IPS-NIHi11 (cell line): ENCODE results near the gene PPP4R4.

ENCODE experiments used
- DNase-seq: peaks from one replicate; pipeline ENCODE4 v3.0.0; 2012; ENCODE audit warnings: mixed read lengths, low spot score

Gene PPP4R4, protein sequence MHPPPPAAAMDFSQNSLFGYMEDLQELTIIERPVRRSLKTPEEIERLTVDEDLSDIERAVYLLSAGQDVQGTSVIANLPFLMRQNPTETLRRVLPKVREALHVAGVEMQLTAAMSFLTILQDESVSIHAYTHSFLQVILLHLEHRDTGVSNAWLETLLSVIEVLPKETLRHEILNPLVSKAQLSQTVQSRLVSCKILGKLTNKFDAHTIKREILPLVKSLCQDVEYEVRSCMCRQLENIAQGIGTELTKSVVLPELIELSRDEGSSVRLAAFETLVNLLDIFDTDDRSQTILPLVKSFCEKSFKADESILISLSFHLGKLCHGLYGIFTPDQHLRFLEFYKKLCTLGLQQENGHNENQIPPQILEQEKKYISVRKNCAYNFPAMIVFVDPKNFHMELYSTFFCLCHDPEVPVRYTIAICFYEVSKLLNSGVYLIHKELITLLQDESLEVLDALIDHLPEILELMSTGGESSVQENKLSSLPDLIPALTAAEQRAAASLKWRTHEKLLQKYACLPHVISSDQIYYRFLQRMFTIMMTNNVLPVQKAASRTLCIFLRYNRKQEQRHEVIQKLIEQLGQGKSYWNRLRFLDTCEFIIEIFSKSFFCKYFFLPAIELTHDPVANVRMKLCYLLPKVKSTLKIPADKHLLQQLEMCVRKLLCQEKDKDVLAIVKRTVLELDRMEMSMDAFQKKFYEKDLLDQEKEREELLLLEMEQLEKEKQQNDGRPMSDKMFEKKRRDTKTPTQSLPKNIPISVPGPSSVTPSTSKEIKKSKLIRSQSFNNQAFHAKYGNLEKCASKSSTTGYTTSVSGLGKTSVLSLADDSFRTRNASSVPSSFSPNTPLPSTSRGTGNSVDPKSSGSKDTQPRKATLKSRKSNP

DNA sequence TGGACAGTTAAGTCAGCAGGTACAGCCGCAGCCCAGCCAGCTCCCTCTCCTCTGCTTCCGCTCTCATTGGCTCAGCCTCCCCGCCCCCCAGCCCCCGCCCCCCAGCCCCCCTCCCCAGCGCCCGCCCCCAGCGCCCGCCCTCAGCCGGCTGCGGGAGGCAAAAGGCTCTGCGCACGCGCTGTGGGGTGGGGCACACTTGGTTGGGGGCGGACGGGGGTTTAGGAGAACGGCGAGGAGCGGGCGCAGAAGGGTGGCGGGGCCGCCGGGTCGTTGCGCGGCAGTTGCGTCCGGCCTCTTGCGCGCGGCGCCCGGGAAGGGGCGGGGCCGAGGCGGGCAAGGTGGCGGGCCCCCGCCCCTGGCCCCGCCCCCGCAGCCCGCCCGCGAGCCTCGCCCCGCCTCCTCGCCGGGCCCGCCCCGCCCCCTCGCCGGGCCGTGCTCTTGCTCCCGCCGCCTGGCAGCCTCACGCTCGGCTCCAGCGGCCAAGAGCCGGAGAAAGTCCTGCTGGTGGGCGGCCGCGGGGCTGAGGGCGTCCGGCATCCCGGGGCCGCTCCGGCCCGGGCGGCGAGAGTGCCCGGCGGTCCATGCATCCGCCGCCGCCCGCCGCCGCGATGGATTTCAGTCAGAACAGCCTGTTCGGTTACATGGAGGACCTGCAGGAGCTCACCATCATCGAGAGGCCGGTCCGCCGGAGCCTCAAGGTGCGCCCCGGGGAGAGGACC, at the start of gene PPP4R4:
Gene PPP4R4, plus strand, starts transcription at position 438 of the 719 bp plus-strand sequence. Its CDS starts 144 bp downstream, at position 582.
- DNase-seq = peak; percentile 94

- no peak for DNase-seq
Observed at GRCh38 chr14:94124582-94125377, 49.3 kb upstream of the PPP4R4 start.

DNA sequence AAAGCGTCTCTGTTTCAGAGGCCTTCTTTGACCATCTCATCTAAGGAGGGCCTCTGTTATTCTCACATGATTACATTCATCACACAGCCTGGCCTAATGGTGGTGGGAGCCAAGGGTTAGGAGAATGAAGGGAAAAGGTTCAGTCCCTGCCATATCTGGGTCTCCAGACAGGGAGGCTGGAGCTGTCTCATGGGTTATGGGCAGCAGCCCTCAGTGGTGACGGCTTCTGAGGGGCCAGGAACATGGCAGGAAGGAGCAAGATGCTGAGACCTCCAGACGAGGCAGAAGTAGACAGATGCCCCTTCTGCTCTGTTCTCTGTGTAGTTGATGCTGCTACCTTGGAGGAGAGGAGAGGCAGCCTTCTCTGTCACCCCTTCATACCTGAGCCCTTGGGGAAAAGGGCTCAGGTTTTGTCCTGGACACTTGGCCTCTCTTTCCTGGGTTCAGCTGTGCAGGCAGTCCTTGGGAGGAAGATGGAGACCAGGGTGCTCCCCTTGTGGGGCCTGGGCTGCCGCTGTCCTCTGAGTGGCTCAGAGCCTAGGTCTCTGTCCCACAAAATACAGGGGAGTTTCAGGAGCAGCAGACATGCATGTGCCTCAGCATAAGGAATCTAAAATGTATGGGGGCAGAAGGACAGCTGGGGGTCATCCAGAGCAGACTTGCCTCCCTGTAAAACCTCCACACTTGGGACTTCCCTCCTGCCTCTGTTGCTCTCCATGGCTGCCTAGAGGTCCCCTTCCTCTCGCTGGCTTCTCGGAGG, 48.3 kb upstream of the PPP4R4 start:
- no peak for DNase-seq

GRCh38 chr14:94126419-94126677, 47.8 kb upstream of the PPP4R4 start:
- no peak for DNase-seq

DNA sequence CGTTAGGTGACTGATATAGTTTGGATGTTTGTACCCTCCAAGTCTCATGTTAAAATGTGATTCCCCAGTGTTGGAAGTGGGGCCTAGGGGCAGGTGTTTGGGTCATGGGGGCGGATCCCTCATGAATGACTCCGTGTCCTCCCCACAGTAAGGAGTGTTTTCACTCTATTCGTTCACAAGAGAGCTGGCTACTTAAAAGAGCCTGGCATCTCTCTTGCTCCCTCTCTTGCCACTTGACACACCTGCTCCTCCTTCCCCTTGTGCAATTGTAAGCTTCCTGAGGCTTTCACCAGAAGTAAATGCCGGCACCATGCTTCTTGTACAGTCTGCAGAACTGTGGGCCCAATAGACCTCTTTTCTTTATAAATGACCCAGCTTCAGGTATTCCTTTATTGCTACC, 47.3 kb upstream of the PPP4R4 start:
- no peak for DNase-seq

- DNase-seq = no peak
Observed at GRCh38 chr14:94127330-94127729, 46.8 kb upstream of the PPP4R4 start.

DNA sequence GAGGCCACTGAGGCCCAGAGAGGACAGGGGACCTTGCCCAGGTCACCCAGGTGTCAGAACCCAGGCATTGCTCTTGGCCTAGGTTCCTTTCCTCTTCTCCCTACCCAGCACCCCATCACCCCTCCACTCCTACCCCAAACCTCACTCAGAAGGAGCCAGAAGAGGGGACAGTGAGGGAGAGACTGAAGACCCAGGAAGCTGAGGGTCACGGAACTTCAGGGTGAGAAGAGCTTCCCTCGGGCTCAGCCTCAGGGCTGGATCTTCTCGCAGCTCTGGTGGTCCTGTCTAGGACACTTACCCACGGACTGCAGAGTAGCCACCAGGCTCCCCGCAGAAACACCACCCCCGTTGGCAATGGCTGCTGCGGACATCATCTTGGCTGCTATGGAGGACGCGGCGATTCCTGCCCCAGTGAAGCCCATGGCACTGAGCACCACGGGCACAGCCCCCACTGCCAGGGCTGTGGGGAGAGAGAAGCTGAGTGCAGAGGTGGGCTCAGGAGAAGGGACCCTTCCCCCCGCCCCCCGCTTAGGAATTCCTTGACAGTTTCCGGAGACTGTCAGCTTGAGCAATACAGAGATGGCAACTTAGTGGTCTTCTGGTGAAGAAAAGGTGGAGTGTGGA, 45.8 kb upstream of the PPP4R4 start:
- DNase-seq = no peak

GRCh38 chr14:94129111-94129757, 44.9 kb upstream of the PPP4R4 start, which contains the start of gene IFI27L2:
IFI27L2 (minus strand) TSS chr14:94129604; CDS start chr14:94129564, 40 bp downstream.
- peak; percentile 92 for DNase-seq

DNA sequence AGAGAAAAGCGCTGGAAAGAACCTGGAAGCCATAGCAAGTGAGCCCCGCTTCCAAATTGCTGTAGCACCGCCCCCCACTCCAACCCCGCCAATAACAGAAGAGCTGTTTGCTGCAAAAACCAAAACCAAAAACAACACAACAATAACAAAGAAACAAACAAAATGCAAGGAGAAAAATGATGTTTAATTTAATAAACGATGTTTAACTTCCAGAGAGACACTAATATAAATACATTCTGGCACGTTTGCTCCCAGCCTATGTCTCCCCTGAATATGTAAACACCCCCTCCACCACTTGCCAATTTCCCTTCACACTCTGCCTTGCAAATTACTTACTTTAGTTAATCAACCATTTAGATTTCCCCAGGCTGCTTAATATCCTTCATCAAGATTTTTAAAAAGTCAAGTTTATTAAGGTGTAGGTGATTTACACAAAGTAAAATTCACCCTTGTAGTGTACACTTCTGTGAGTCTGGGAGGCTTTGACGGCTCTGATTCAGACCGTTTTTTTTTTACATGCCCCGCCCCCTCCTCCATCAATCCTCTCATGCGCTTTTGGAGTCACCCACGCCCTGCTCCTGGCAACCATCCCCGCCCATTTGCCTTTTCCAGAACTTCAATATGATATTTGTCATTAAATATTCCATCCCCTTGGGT, 44.2 kb upstream of the PPP4R4 start:
- DNase-seq = peak; percentile 55

GRCh38 chr14:94132285-94132887, 41.7 kb upstream of the PPP4R4 start:
- peak; percentile 48 for DNase-seq

DNA sequence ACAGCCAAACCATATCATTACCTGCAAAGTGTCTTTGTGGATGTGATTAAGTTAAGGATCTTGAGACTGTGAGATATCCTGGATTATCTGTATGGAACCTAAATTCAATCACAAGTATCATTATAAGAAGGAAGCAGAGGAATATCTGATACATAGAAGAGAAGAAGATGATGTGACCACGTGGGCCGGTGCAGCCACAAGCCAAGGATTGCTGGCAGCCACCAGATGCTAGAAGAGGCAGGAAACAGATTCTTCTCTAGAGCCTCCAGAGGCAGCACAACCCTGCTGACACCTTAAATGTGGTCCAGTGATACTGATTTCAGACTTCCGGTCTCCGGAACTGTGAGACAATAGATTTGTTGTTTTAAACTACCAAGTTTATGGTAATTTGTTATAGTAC, 38.6 kb upstream of the PPP4R4 start:
- no peak for DNase-seq

DNA sequence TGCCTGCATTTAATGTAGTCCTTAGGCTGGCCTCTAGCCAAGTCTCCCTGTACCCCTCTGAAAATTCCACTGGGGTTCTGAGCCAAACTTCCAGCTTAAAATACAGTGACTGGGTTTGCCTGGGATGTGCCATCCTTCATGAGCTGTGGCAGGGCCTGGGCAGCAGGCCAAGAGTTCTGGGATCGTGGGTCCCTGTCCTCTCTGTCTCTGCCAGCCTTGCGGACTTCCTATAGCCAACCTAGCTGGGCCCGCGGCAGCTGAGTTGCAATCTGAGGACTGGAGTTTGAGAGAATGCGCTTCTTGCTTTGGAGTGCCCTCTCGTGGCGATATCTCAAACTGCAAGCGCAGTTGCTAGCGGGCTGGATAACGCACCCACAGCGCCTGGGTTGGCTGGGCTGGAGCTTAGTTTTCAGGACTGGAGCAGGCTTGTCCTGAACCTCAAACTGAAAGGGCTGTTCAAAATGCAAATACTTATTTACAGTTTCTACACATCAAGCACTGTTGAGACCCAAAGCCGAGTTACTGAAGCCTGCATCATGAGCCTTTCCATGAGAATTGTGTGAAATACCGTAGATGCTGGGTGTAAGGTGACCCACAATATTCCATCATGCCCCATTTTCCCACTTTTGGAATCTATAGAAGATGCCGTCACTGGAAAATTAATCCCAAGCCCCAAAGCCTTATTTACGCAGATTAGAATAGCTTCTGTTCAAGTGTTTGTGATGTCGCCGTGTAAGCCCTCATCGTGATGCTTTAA, 37.4 kb upstream of the PPP4R4 start:
- DNase-seq = peak; percentile 80

DNA sequence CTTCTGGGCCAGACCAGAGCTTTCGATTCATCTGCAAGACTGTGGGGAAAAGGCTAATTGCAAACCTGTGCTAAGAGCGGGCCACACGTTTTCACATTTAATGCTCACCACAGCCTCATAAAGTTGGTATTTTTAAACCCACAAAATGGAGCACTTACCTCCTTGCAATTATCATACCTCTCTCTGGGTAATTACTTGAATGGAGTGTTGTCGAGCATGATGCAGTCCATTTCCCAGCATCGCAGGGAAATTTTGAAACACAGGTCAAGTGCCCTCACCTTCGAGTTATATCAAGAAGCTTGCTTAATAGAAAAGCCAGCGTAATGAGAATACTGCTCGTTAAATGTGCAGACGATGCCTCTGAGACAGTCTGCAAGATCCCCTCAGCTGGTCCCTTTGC, 35.9 kb upstream of the PPP4R4 start:
- no peak for DNase-seq

DNA sequence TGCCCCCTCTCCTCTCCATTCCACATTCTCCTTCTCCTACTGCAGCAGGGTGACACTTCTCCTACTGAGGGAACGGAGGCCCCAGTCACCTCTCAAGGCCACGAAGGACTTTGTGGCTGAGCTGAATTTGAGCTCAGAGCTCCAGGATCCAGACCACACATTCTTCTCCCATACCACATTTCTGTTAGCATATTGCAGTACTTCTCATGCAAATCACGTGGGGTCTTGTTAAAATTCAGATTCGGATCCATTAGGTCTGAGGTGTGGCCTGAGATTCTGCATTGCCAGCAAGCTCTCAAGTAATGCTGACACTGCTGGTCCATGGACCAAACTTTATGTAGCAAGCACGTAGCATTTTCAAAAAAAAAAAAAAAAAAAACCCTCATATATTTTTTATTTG, 35.1 kb upstream of the PPP4R4 start:
- no peak for DNase-seq

DNA sequence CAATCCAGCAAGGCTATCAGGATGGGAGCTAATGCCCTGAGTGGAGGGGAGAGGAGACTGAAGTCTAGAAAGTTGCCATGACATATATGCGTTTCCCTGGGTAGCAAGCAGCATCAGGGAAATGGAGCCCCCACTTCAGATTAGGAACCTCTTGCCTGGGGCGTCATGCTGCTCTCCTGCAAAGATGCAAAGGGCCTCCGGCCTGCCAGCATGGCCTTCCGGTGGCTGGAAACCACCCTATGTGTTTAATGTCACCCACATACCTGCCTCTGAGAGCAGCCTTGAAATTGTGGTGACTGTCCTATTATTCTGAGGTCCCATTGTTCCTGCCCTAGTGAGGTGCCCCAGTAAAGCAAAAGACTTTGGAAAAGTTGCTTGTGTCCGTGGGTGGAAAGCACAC, 34.7 kb upstream of the PPP4R4 start:
- DNase-seq = no peak

- DNase-seq = no peak
Observed at GRCh38 chr14:94142247-94142646, 31.9 kb upstream of the PPP4R4 start.

GRCh38 chr14:94142836-94143235, 31.3 kb upstream of the PPP4R4 start:
- no peak for DNase-seq

- DNase-seq = peak; percentile 40
Observed at GRCh38 chr14:94143239-94143638, 30.9 kb upstream of the PPP4R4 start.
